AML-193 (cell line): ENCODE measurements around the gene RABL3.
A peak's percentile ranks its signal among the peaks of the same experiment; 100 is the strongest.
"Not testable (repeated sequence)": the region's sequence is repeated elsewhere in the genome, so short reads cannot be mapped to it uniquely, and the experiment has no call there.

Experiments used
- DNase-seq, 2 experiments: peaks; one replicate each; lab custom pipeline; 2025; lab: John Stamatoyannopoulos, UW

Gene RABL3

GRCh38 chr3:120742198-120742848, at the start of gene RABL3, which contains the start of gene GTF2E1:
RABL3 (minus strand) TSS chr3:120742516; CDS start chr3:120742507, 9 bp downstream.
GTF2E1 (plus strand) TSS chr3:120742744; CDS start chr3:120750553, 7,809 bp downstream.
- DNase-seq = peak; percentile 100

- no peak for DNase-seq
Measured at GRCh38 chr3:120791913-120792312, 49.6 kb upstream of the RABL3 start.

GRCh38 chr3:120791010-120791409, 48.7 kb upstream of the RABL3 start:
- DNase-seq = no peak

GRCh38 chr3:120785832-120786231, 43.5 kb upstream of the RABL3 start:
- not testable (repeated sequence) for DNase-seq

GRCh38 chr3:120780977-120781376, 38.7 kb upstream of the RABL3 start:
- no peak for DNase-seq

GRCh38 chr3:120778776-120779175, 36.5 kb upstream of the RABL3 start:
- DNase-seq = no peak

- no peak for DNase-seq
Measured at GRCh38 chr3:120775411-120775810, 33.1 kb upstream of the RABL3 start.

GRCh38 chr3:120773932-120774331, 31.6 kb upstream of the RABL3 start:
- DNase-seq = no peak

GRCh38 chr3:120772081-120772480, 29.8 kb upstream of the RABL3 start:
- no peak for DNase-seq

GRCh38 chr3:120770891-120771290, 28.6 kb upstream of the RABL3 start:
- no peak for DNase-seq

- DNase-seq = no peak
Measured at GRCh38 chr3:120769436-120769835, 27.1 kb upstream of the RABL3 start.

GRCh38 chr3:120767106-120767505, 24.8 kb upstream of the RABL3 start:
- DNase-seq = no peak

- no peak for DNase-seq
Measured at GRCh38 chr3:120766576-120766975, 24.3 kb upstream of the RABL3 start.

GRCh38 chr3:120765830-120766493, 23.6 kb upstream of the RABL3 start:
- DNase-seq = no peak

- DNase-seq = no peak
Measured at GRCh38 chr3:120764206-120764605, 21.9 kb upstream of the RABL3 start.

- no peak for DNase-seq
Measured at GRCh38 chr3:120763601-120764000, 21.3 kb upstream of the RABL3 start.

GRCh38 chr3:120762615-120763014, 20.3 kb upstream of the RABL3 start:
- DNase-seq = no peak

- not testable (repeated sequence) for DNase-seq
Measured at GRCh38 chr3:120758551-120758950, 16.2 kb upstream of the RABL3 start.

GRCh38 chr3:120756061-120756460, 13.7 kb upstream of the RABL3 start:
- DNase-seq = no peak

- no peak for DNase-seq
Measured at GRCh38 chr3:120753810-120754209, 11.5 kb upstream of the RABL3 start.

GRCh38 chr3:120752865-120753264, 10.5 kb upstream of the RABL3 start:
- no peak for DNase-seq

- no peak for DNase-seq
Measured at GRCh38 chr3:120752230-120752629, 9.9 kb upstream of the RABL3 start.

GRCh38 chr3:120749843-120750242, 7.5 kb upstream of the RABL3 start:
- DNase-seq = no peak

- no peak for DNase-seq
Measured at GRCh38 chr3:120745466-120745865, 3.1 kb upstream of the RABL3 start.
